ENCODE results near the gene SYT15.

Gene SYT15

GRCh38 chr10:46544989-46545791, 33.7 kb upstream of the SYT15 start:
- Histone ChIP-seq H3K79me2 (ENCODE audit: low read length) (no peaks in the 10 kb centered on the region), H3K9me2 (replicated peaks; ENCODE audit: insufficient read depth, low read length) (no peaks in the 10 kb centered on the region), H3F3A (ENCODE audit: insufficient read depth, low read length) (no peaks in the 10 kb centered on the region), H4K20me1 (ENCODE audit: insufficient read depth, low read length) (no peaks in the 10 kb centered on the region), H3K27ac (ENCODE audit: low read length) (no peak overlapping the region), H2AFZ (ENCODE audit: low read length) (no peak overlapping the region), H3K9ac (ENCODE audit: low read length) (no peak overlapping the region), H3K36me3 (replicated peaks; ENCODE audit: insufficient read depth, low read length) (no peaks in the 10 kb centered on the region), H3K9me3 (replicated peaks; ENCODE audit: insufficient read depth, low read length) (no peaks in the 10 kb centered on the region), H3K4me3 (ENCODE audit: low read length) (no peak overlapping the region), H3K4me2 (ENCODE audit: low read depth, low read length) (no peak overlapping the region), H3K27me3 (replicated peaks; ENCODE audit: insufficient read depth, low read length) (peaks cover 18% of the 10 kb centered on the region), H3K4me1 (ENCODE audit: low read length) (no peaks in the 10 kb centered on the region)
- DNase-seq = no peak
- TF ChIP-seq CTCF (IDR thresholded peaks at IDR 0.05; ENCODE audit: low read length) = peak; percentile 26; the same call in 1 of the 2 replicates
- TF ChIP-seq EZH2phosphoT487 (IDR thresholded peaks at IDR 0.05; ENCODE audit: low read length) = no peak

- H3K27me3 ChIP-seq (replicated peaks; ENCODE audit: insufficient read depth, low read length) = peaks cover 18% of the 10 kb centered on the region
- H3K4me1 ChIP-seq (ENCODE audit: low read length) = no peaks in the 10 kb centered on the region
- H3K9me3 ChIP-seq (replicated peaks; ENCODE audit: insufficient read depth, low read length) = no peaks in the 10 kb centered on the region
- no peak overlapping the region for H3K4me2 ChIP-seq (ENCODE audit: low read depth, low read length)
- no peaks in the 10 kb centered on the region for H3K36me3 ChIP-seq (replicated peaks; ENCODE audit: insufficient read depth, low read length)
- no peak overlapping the region for H3K9ac ChIP-seq (ENCODE audit: low read length)
- TF ChIP-seq EZH2 (optimal IDR thresholded peaks at IDR 0.05; ENCODE audit: low read depth, low read length) (no peak), EZH2phosphoT487 (IDR thresholded peaks at IDR 0.05; ENCODE audit: low read length) (no peak), CTCF (IDR thresholded peaks at IDR 0.05; ENCODE audit: low read length) (no peak)
- no peak overlapping the region for H3K27ac ChIP-seq (ENCODE audit: low read length)
- H3F3A ChIP-seq (ENCODE audit: insufficient read depth, low read length) = no peaks in the 10 kb centered on the region
- H3K9me2 ChIP-seq (replicated peaks; ENCODE audit: insufficient read depth, low read length) = no peaks in the 10 kb centered on the region
- H2AFZ ChIP-seq (ENCODE audit: low read length) = no peak overlapping the region
- no peak for DNase-seq
- H3K4me3 ChIP-seq (ENCODE audit: low read length) = no peak overlapping the region
- no peaks in the 10 kb centered on the region for H4K20me1 ChIP-seq (ENCODE audit: insufficient read depth, low read length)
- H3K79me2 ChIP-seq (ENCODE audit: low read length) = no peaks in the 10 kb centered on the region
Observed at GRCh38 chr10:46545861-46546590, 32.9 kb upstream of the SYT15 start.

GRCh38 chr10:46546591-46547540, 32.1 kb upstream of the SYT15 start:
- Histone ChIP-seq H4K20me1 (ENCODE audit: insufficient read depth, low read length) (no peaks in the 10 kb centered on the region), H3K27me3 (replicated peaks; ENCODE audit: insufficient read depth, low read length) (peaks cover 18% of the 10 kb centered on the region), H3K9me3 (replicated peaks; ENCODE audit: insufficient read depth, low read length) (no peaks in the 10 kb centered on the region), H3K9ac (ENCODE audit: low read length) (no peak overlapping the region), H3K4me3 (ENCODE audit: low read length) (no peak overlapping the region), H2AFZ (ENCODE audit: low read length) (no peak overlapping the region), H3K9me2 (replicated peaks; ENCODE audit: insufficient read depth, low read length) (no peaks in the 10 kb centered on the region), H3K27ac (ENCODE audit: low read length) (no peak overlapping the region), H3K79me2 (ENCODE audit: low read length) (no peaks in the 10 kb centered on the region), H3F3A (ENCODE audit: insufficient read depth, low read length) (no peaks in the 10 kb centered on the region), H3K4me2 (ENCODE audit: low read depth, low read length) (no peak overlapping the region), H3K36me3 (replicated peaks; ENCODE audit: insufficient read depth, low read length) (no peaks in the 10 kb centered on the region), H3K4me1 (ENCODE audit: low read length) (no peaks in the 10 kb centered on the region)
- no peak for DNase-seq
- TF ChIP-seq EZH2 (optimal IDR thresholded peaks at IDR 0.05; ENCODE audit: low read depth, low read length) (no peak), EZH2phosphoT487 (IDR thresholded peaks at IDR 0.05; ENCODE audit: low read length) (no peak), CTCF (IDR thresholded peaks at IDR 0.05; ENCODE audit: low read length) (no peak)

Data from MM.1S (cell line).